Tibial artery (tissue), 4 donors: Measurements from ENCODE around the gene PPP1R12C.

Source experiments
- DNase-seq, 2 donors: peaks; one replicate each; pipeline ENCODE4 v3.0.0-alpha.2; 2019
- H3K27ac ChIP-seq, 2 donors: fragments of 200-600 bp; sonication (generic) in 1 of 2; 1 replicate in 1 of 2; 2 replicates in 1 of 2; pipeline ENCODE4 v1.5.1; 2018 to 2019; ENCODE audit warnings: mild to moderate bottlenecking in 1 of 2
- H3K27me3 ChIP-seq, 2 donors: fragments of 200-600 bp; sonication (generic) in 1 of 2; one replicate each; pipeline versions ENCODE4 v1.5.1 to v1.6.0; 2016 to 2019
- H3K36me3 ChIP-seq, 3 donors: fragments of 200-600 bp; sonication (generic) in 2 of 3; one replicate each; pipeline ENCODE4 v1.5.1; 2016 to 2019; ENCODE audit warnings: mild to moderate bottlenecking in 2 of 3
- H3K4me1 ChIP-seq, 4 donors: fragments of 200-600 bp; sonication (generic) in 2 of 4; 1 replicate in 3 of 4; 2 replicates in 1 of 4; pipeline ENCODE4 v1.5.1; 2016 to 2019
- H3K4me3 ChIP-seq, 2 donors: fragments of 200-600 bp; sonication (generic) in 1 of 2; 1 replicate in 1 of 2; 2 replicates in 1 of 2; pipeline ENCODE4 v1.5.1; 2018 to 2019; ENCODE audit warnings: mild to moderate bottlenecking in 2 of 2
- H3K9me3 ChIP-seq, 3 donors: fragments of 200-600 bp; sonication (generic) in 1 of 3; one replicate each; pipeline ENCODE4 v1.5.1; 2016 to 2019
- CTCF ChIP-seq, 2 experiments: fragments of 200-600 bp in 1 of 2; fragments of 450-650 bp in 1 of 2; IDR thresholded peaks; one replicate each; pipeline ENCODE4 v1.5.1; 2017 to 2019; ENCODE audit warnings: antibody characterized with exemption in 2 of 2, mild to moderate bottlenecking in 1 of 2, moderate library complexity in 1 of 2
- intact Hi-C: fragments of 100-400 bp; cut with DNase I; formaldehyde crosslinking; loops from one replicate; pipeline ENCODE4 v1.15.0; 2023; ENCODE audit warnings: low total_unique reads

PPP1R12C gene

GRCh38 chr19:55042344-55042678 lies 75.1 kb downstream of the PPP1R12C start:
- Histone ChIP-seq H3K27ac (no peak overlapping the region), H3K4me1 (no peaks in the 10 kb centered on the region), H3K4me3 (no peak overlapping the region), H3K36me3 (peaks cover 38 to 64% (median 54%) of the 10 kb centered on the region in 3 donors), H3K27me3 (no peaks in the 10 kb centered on the region), H3K9me3 (no peaks in the 10 kb centered on the region)
- DNase-seq = no peak
- intact Hi-C loops = no loop called here
- TF ChIP-seq CTCF (IDR thresholded peaks at IDR 0.05) = no peak

GRCh38 chr19:55041627-55042343 lies 75.7 kb downstream of the PPP1R12C start:
- no peaks in the 10 kb centered on the region for H3K4me1 ChIP-seq
- intact Hi-C loops = no loop called here
- peaks cover 32 to 58% (median 48%) of the 10 kb centered on the region in 3 donors for H3K36me3 ChIP-seq
- H3K27ac ChIP-seq = no peak overlapping the region
- DNase-seq = no peak
- no peaks in the 10 kb centered on the region for H3K27me3 ChIP-seq
- no peak for TF ChIP-seq CTCF (IDR thresholded peaks at IDR 0.05)
- no peak overlapping the region for H3K4me3 ChIP-seq
- H3K9me3 ChIP-seq = no peaks in the 10 kb centered on the region

- no peaks in the 10 kb centered on the region for H3K4me1 ChIP-seq
- H3K27ac ChIP-seq = no peak overlapping the region
- TF ChIP-seq CTCF (IDR thresholded peaks at IDR 0.05) = no peak
- H3K9me3 ChIP-seq = no peaks in the 10 kb centered on the region
- H3K27me3 ChIP-seq = no peaks in the 10 kb centered on the region
- no peak for DNase-seq
- no peak overlapping the region for H3K4me3 ChIP-seq
- intact Hi-C loops = no loop called here
- H3K36me3 ChIP-seq = peaks cover 27 to 53% (median 43%) of the 10 kb centered on the region in 3 donors
Measured at GRCh38 chr19:55041244-55041626, 76.2 kb downstream of the PPP1R12C start.
